EH (cell line): Measurements from ENCODE around the gene RUNX1.

Experiments used
- DNase-seq: peaks from one replicate; pipeline ENCODE4 v3.0.0-alpha.2; 2015; ENCODE audit warnings: low read depth

The RUNX1 gene

DNA sequence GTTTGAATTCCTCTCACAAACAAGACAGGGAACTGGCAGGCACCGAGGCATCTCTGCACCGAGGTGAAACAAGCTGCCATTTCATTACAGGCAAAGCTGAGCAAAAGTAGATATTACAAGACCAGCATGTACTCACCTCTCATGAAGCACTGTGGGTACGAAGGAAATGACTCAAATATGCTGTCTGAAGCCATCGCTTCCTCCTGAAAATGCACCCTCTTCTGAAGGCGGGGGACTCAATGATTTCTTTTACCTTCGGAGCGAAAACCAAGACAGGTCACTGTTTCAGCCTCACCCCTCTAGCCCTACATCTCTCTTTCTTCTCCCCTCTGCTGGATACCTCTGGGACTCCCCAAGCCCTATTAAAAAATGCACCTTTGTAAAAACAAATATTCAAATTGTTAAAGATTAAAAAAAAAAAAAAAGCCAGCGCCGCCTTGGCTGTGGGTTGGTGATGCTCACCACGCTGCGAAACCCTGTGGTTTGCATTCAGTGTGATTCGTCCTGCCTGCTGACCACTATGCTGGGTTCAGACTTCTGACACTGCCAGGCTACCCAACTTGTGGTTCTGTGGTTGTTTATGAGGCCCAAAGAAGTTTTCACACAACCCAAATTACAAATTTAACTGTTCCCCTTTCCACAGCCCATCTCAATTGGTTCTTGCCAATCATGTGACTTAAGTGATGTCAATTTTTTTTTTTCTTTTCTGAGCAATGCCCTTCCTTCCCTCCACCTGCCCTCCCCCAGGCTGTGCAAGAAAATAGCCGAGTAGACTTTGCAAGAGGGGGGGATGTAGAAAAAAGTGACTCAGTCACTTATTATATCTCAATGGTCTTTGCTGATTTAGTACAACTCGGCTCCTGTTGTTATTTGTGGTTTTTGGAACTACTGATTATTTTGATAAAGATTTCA lies at the start of gene RUNX1:
TSS of gene RUNX1 (minus strand) at position 597 of the 912 bp plus-strand sequence.
- peak; percentile 92 for DNase-seq

DNA sequence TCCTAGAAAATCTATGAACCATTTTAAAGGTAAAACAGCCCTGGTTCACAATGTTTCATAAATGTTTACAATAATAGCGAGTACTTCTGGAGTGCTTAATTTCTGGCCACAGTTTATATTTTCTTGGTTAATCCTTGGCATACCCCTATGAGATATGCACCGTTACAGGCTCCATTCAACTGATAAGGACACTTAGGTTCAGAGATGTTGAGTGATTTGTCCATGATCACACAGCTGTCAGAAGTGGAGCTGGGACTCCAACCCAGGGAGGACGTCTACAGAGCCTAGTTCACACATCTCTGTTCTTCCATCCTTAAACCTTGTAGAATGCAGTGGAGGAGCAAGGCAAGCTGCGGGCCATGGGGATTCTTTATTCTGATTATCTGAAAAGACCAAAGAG lies 48.4 kb upstream of the RUNX1 start:
- DNase-seq = no peak

GRCh38 chr21:35096959-35097358 lies 47.9 kb upstream of the RUNX1 start:
- DNase-seq = no peak

GRCh38 chr21:35095859-35096291 lies 46.8 kb upstream of the RUNX1 start:
- peak; percentile 78 for DNase-seq

- DNase-seq = no peak
Observed at GRCh38 chr21:35093514-35093913, 44.4 kb upstream of the RUNX1 start.

DNA sequence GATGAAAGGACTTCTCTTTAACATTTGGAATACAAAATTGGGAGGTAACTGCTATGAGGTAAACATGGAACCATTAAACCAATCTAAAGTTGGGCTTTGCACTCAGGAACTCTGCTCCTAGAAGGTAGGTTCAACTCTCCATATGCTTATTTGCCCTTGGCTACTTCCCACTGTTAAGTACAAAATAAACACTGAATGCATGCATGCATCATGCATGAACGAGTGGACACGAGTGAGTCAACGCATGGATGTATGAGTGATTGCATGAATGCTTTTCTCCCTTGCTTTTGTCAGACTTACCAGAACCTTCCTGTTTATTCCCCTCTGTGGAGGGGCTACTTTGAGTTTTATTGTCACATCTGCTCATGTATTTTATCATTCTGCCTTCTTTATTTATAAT lies 42.4 kb upstream of the RUNX1 start:
- no peak for DNase-seq

DNA sequence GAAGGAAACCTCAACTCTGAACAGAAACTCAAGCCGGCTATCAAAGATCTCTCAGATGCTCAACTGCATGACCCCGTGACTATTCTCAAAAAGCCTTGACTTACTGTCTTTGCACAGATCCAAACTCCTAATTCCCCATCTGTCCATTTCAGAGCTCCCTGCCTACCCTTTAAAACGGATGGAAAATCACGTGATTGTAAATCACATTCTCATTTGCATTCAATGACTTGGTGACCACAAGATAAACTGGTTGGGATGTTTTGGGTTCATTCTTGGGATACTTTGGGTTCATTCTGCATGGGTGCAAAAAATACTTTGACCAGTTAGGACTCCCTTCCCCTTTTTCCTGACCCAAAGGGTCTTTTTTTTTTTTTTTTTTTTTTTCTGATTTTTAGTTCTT lies 41.3 kb upstream of the RUNX1 start:
- no peak for DNase-seq

DNA sequence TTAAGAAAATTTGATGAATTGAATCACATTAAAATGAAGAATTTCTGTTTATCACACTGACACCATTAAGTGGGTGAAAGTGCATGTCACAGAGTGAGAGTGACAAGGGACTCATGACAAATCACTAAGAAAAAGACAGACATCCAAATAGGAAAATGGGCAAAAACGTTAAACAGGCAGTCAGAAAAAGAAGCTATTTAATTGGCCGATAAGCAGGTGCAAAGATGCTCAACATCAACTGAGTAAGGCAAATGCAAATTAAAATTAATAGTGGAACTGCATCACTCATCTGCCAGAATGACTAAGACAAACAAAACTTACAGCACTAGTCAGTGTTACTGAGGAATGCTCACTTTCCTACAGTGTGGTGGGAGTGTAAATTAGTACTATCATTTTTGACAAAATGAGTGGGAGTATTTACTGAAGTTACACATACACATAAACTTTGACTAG lies 39.2 kb upstream of the RUNX1 start:
- DNase-seq = peak; percentile 53

GRCh38 chr21:35086357-35086756 lies 37.3 kb upstream of the RUNX1 start:
- peak; percentile 81 for DNase-seq

DNA sequence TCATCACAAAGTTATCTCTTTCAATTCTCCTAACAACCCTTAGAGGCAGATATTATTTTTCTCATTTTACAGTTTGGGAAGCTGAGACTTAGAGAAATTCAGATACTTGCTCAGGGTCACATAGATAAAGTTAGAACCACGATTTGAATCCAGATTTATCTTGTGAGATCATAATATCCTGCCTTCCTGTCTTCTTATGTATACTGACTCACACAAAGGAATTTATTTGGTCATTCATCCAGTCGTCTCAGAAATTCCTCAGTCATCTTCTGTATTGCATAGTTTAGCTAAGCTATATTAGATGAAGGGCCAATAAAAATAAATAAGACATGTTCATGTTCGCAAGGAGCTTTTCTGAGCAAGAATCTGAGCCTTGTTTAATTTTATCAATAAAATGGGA lies 35.8 kb upstream of the RUNX1 start:
- DNase-seq = peak; percentile 97

- no peak for DNase-seq
Observed at GRCh38 chr21:35083246-35083645, 34.1 kb upstream of the RUNX1 start.

GRCh38 chr21:35081861-35082260 lies 32.8 kb upstream of the RUNX1 start:
- DNase-seq = no peak

- DNase-seq = no peak
Observed at GRCh38 chr21:35079181-35079580, 30.1 kb upstream of the RUNX1 start.

GRCh38 chr21:35077975-35078374 lies 28.9 kb upstream of the RUNX1 start:
- DNase-seq = no peak

GRCh38 chr21:35077466-35077865 lies 28.4 kb upstream of the RUNX1 start:
- no peak for DNase-seq

GRCh38 chr21:35075546-35075945 lies 26.4 kb upstream of the RUNX1 start:
- DNase-seq = peak; percentile 65

- DNase-seq = peak; percentile 67
Observed at GRCh38 chr21:35072960-35073359, 23.9 kb upstream of the RUNX1 start.

GRCh38 chr21:35072557-35072956 lies 23.5 kb upstream of the RUNX1 start:
- DNase-seq = no peak

- peak; percentile 30 for DNase-seq
Observed at GRCh38 chr21:35071347-35071746, 22.2 kb upstream of the RUNX1 start.

DNA sequence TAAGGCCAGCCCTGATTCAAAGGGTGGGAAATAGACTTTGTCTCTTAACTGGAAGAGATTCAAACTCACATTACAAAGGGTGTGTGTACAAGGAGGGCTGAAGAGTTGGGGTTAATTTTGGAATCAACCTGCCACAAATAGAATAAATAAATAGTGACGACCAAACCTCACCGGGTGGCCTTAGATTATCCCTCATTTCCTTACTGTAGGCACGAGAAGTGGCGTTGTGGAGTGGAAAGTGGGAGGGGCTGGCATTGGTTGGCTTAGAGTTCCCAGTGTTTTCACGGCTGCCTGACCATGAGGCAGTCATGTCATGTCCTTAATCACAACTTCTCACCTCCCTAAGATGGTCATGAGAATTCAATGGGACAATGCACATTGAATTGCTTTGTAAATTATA lies 21.3 kb upstream of the RUNX1 start:
- DNase-seq = no peak

- no peak for DNase-seq
Observed at GRCh38 chr21:35066824-35067223, 17.7 kb upstream of the RUNX1 start.

DNA sequence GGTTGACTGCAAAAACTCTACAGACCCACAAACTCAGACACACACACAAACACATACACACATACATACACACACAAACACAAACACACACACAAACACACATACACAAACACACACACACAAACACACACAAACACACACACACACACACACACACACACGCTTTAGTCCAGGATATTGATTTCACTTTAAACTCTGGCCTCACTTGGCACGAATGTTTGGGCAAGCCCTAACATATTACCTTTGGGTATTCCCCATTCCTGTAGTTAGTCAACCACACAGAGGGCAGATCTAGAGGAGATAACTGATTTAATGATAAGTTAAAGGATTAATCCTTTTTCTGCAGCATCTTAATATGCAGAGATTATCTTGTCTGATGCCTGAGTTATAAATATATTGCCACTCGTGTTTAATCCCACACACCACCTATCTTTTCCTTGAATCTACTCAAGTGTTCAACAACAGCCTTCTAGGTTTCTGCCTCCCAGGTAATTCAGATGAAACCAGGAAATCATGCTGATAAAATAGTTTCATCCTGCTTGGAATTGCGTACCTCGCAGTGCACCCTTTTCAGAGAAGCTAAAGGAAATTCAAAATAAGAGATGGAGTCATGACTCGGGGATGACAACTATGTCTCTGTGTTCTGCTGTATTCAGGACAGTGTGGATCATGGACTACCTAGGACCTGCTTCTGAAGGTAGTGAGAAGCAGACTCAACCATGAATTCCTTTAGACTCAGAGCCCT lies 14.5 kb upstream of the RUNX1 start:
- DNase-seq = no peak

DNA sequence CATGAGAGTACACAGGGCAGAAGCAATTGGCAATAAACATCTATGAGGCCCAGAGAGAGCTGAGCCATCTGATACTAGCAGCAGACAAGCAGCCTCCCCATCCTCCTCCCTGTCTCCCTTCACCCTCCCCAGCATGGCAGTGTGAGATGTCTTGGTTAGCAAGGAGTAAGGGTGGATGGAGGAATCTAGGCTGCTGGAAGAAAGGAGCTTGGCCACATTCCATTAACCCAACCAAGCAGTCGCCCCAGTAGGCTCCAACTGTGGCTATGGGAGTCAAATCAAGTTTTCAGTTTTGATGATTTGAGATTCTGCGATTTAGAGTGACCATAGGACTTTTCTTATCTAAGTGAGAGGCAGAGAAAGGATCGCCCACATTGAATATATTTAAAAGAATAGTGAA lies 12.9 kb upstream of the RUNX1 start:
- no peak for DNase-seq
